Thymus (tissue), 11 donors: ENCODE results near the gene DYRK1B. TPM values are rescaled to one million over a fixed set of nuclear protein-coding genes. Genes with fewer than 3 reads are reported as not detected.

Source experiments
- DNase-seq, 9 donors: peaks; one replicate each; pipeline ENCODE4 v3.0.0-alpha.2; 2013; ENCODE audit warnings: low spot score in 9 of 9, low read depth in 6 of 9, missing footprints in 1 of 9
- H3K27ac ChIP-seq, 2 donors: one replicate each; pipeline ENCODE4 v1.5.1; 2013; ENCODE audit warnings: control low read depth in 1 of 2, low read depth in 1 of 2, low read length in 1 of 2, mild to moderate bottlenecking in 1 of 2, moderate library complexity in 1 of 2
- H3K27me3 ChIP-seq, 2 donors: one replicate each; pipeline ENCODE4 v1.5.1; 2013; ENCODE audit warnings: low read length in 1 of 2; ENCODE audit not compliant: control insufficient read depth in 2 of 2, insufficient read depth in 1 of 2
- H3K36me3 ChIP-seq, 2 donors: one replicate each; pipeline ENCODE4 v1.5.1; 2013; ENCODE audit warnings: low read length in 1 of 2, mild to moderate bottlenecking in 1 of 2, moderate library complexity in 1 of 2; ENCODE audit not compliant: control insufficient read depth in 2 of 2, insufficient read depth in 2 of 2
- H3K4me1 ChIP-seq, 2 donors: one replicate each; pipeline ENCODE4 v1.5.1; 2013; ENCODE audit warnings: low read length in 2 of 2; ENCODE audit not compliant: control insufficient read depth in 2 of 2, insufficient read depth in 2 of 2
- H3K4me3 ChIP-seq, 2 donors: one replicate each; pipeline ENCODE4 v1.5.1; 2013; ENCODE audit warnings: low read length in 2 of 2, control low read depth in 1 of 2, mild to moderate bottlenecking in 1 of 2
- H3K9me3 ChIP-seq, 2 donors: one replicate each; pipeline ENCODE4 v1.5.1; 2013; ENCODE audit warnings: low read length in 1 of 2, mild to moderate bottlenecking in 1 of 2; ENCODE audit not compliant: control insufficient read depth in 2 of 2, insufficient read depth in 1 of 2
- WGBS: extraction: QIAGEN DNeasy Blood & Tissue Kit; methylation state at CpG from one replicate; pipeline ENCODE4 v1.1.7; 2013; 5-methylcytosine and 5-hydroxymethylcytosine counted together
- polyA plus RNA-seq: library from polyadenylated mRNA; stranded (reverse); fragments of 200-250 nt; gene quantifications from one replicate; pipeline ENCODE4 v1.2.3, GENCODE V29; 2013
- total RNA-seq: library from RNA; stranded (reverse); fragments of 120-200 nt; gene quantifications from one replicate; pipeline ENCODE4 v1.2.4, GENCODE V29; 2013
- donor health status: healthy.

DYRK1B gene
- total and polyA plus RNA-seq, 2 donors = 6.7 to 19.0 TPM

- H3K4me1 ChIP-seq = peaks cover 0 to 2% of the 10 kb centered on the region in 2 donors
- no peaks in the 10 kb centered on the region for H3K36me3 ChIP-seq
- 40% methylated on average over 5 of the region's 5 CpGs for WGBS
- H3K27me3 ChIP-seq = peaks cover 0 to 2% of the 10 kb centered on the region in 2 donors
- no peak overlapping the region for H3K4me3 ChIP-seq
- no peak overlapping the region for H3K27ac ChIP-seq
- no peak for DNase-seq
- H3K9me3 ChIP-seq = no peaks in the 10 kb centered on the region
These were observed 39.0 kb downstream of the DYRK1B start for GRCh38 chr19:39795001-39795400.

GRCh38 chr19:39792999-39793546 is 40.9 kb downstream of the DYRK1B start:
- Histone ChIP-seq H3K36me3 (no peaks in the 10 kb centered on the region), H3K27me3 (peaks cover 0 to 2% of the 10 kb centered on the region in 2 donors), H3K4me1 (peaks cover 0 to 2% of the 10 kb centered on the region in 2 donors), H3K9me3 (no peaks in the 10 kb centered on the region), H3K4me3 (peak overlapping the region; percentile 34 to 42), H3K27ac (no peak overlapping the region)
- WGBS = under 1% methylated on average over 17 of the region's 17 CpGs
- DNase-seq = peak; percentile 34 to 83 (median 64)

- Histone ChIP-seq H3K9me3 (peaks cover 3 to 5% of the 10 kb centered on the region in 2 donors), H3K36me3 (no peaks in the 10 kb centered on the region), H3K27ac (no peak overlapping the region), H3K27me3 (no peaks in the 10 kb centered on the region), H3K4me3 (no peak overlapping the region), H3K4me1 (peaks cover 0 to 2% of the 10 kb centered on the region in 2 donors)
- no peak for DNase-seq
These were observed 45.7 kb downstream of the DYRK1B start for GRCh38 chr19:39788244-39788643.

GRCh38 chr19:39780894-39781293 is 53.1 kb downstream of the DYRK1B start:
- Histone ChIP-seq H3K4me3 (no peak overlapping the region), H3K27ac (no peak overlapping the region), H3K4me1 (no peaks in the 10 kb centered on the region), H3K9me3 (no peaks in the 10 kb centered on the region), H3K27me3 (peaks cover 0 to 2% of the 10 kb centered on the region in 2 donors), H3K36me3 (no peaks in the 10 kb centered on the region)
- WGBS = 93% methylated on average over 3 of the region's 3 CpGs
- no peak for DNase-seq

- DNase-seq = no peak
- no peaks in the 10 kb centered on the region for H3K9me3 ChIP-seq
- H3K4me3 ChIP-seq = no peak within 1 kb of the TSS
- no peak within 1 kb of the TSS for H3K27ac ChIP-seq
- no peaks in the 10 kb centered on the region for H3K4me1 ChIP-seq
- H3K27me3 ChIP-seq = peaks cover 0 to 2% of the 10 kb centered on the region in 2 donors
- 82% methylated on average over 4 of the region's 4 CpGs for WGBS
- H3K36me3 ChIP-seq = no peaks in the 10 kb centered on the region
These were observed 55.2 kb downstream of the DYRK1B start, which contains the start of gene LEUTX for GRCh38 chr19:39778763-39779162. LEUTX (plus strand) TSS chr19:39778854; CDS start chr19:39778921, 67 bp downstream.

Other genes starting within 250 kb of the DYRK1B start
- 0.38 TPM for gene LGALS13, start 231.6 kb downstream of the DYRK1B start, total RNA-seq
- gene LGALS13, start 231.6 kb downstream of the DYRK1B start, polyA plus RNA-seq = 0.66 TPM
- gene LGALS16, start 178.2 kb downstream of the DYRK1B start, total RNA-seq = 0.33 TPM
- gene LGALS16, start 178.2 kb downstream of the DYRK1B start, polyA plus RNA-seq = 1.1 TPM
- gene LGALS14, start 129.7 kb downstream of the DYRK1B start, total RNA-seq = 0.14 TPM
- gene LGALS14, start 129.7 kb downstream of the DYRK1B start, polyA plus RNA-seq = 2.0 TPM
- 150 TPM for gene CLC, start 96.1 kb downstream of the DYRK1B start, total RNA-seq
- 6.3 TPM for gene CLC, start 96.1 kb downstream of the DYRK1B start, polyA plus RNA-seq
- 0.09 TPM for gene LEUTX, start 55.3 kb downstream of the DYRK1B start, total RNA-seq
- gene LEUTX, start 55.3 kb downstream of the DYRK1B start, polyA plus RNA-seq = 0.46 TPM
- 208 TPM for gene FBL, start 12.2 kb upstream of the DYRK1B start, total RNA-seq
- gene FBL, start 12.2 kb upstream of the DYRK1B start, polyA plus RNA-seq = 185 TPM
- 4.6 TPM for gene FCGBP, start 100.5 kb upstream of the DYRK1B start, total RNA-seq
- gene FCGBP, start 100.5 kb upstream of the DYRK1B start, polyA plus RNA-seq = 7.7 TPM
- 79.3 TPM for gene PSMC4, start 137.0 kb upstream of the DYRK1B start, total RNA-seq
- 71.6 TPM for gene PSMC4, start 137.0 kb upstream of the DYRK1B start, polyA plus RNA-seq
- gene ZNF546, start 162.9 kb upstream of the DYRK1B start, total RNA-seq = 4.3 TPM
- gene ZNF546, start 162.9 kb upstream of the DYRK1B start, polyA plus RNA-seq = 2.9 TPM
- 12.4 TPM for gene ZNF780B, start 222.1 kb upstream of the DYRK1B start, total RNA-seq
- 10.7 TPM for gene ZNF780B, start 222.1 kb upstream of the DYRK1B start, polyA plus RNA-seq